ENCODE results near the gene FN3KRP.
"Not testable (repeated sequence)": the region's sequence is repeated elsewhere in the genome, so short reads cannot be mapped to it uniquely, and the experiment has no call there.

FN3KRP gene

GRCh38 chr17:82736511-82737185, 20.1 kb downstream of the FN3KRP start:
- no peaks in the 10 kb centered on the region for H3K4me1 ChIP-seq (ENCODE audit: insufficient read depth, low read length)

DNA sequence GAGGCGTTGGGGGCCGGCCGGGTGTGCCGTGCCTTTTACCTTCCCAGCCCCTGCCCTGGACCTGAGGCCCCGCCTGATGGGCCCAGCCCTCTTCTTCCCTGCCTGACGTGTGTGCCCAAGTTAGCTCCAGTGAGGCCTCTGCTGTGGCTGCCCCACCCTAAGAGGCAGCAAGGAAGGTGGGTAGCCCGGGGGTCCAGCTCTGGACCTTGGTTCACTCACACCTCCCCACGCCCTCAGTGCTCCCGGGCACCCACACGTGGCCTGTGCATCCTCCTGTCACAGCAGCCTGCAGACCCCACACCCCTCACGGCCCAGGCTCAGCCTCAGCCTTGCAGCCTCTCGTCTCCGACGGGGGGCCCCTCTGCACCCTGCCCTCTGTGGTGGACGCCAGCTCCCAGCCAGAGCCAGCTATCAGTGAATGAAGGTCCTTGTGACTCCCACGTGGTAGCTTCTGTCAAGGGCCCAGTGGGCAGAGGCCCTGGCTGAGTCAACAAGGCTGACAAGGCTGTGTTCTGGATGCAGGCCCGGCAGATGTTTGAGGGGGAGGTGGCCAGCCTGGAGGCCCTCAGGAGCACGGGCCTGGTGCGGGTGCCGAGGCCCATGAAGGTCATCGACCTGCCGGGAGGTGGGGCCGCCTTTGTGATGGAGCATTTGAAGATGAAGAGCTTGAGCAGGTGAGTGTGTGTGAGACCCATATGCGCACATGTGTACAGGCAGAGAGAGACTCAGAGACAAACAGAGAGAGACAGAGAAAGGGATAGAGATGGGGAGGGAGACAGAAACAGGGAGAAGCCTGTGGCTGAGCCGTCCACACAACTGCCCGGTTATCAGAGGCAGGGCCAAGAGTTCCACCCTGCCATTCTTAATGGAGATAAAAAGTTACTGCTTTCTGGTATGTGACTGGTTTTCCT, 21.7 kb downstream of the FN3KRP start:
- Histone ChIP-seq H3K9me3 (ENCODE audit: control insufficient read depth, insufficient read depth, low read length) (peaks cover 22% of the 10 kb centered on the region), H3K9ac (ENCODE audit: low read depth, low read length) (no peak overlapping the region), H3K36me3 (ENCODE audit: insufficient read depth, low read length) (peaks cover 29% of the 10 kb centered on the region)

More at GRCh38 chr17:82736511-82737185, 20.1 kb downstream of the FN3KRP start:
- peaks cover 24% of the 10 kb centered on the region for H3K9me3 ChIP-seq (ENCODE audit: control insufficient read depth, insufficient read depth, low read length)
- H3K36me3 ChIP-seq (ENCODE audit: insufficient read depth, low read length), result peaks cover 24% of the 10 kb centered on the region
- H3K9ac ChIP-seq (ENCODE audit: low read depth, low read length), result no peak overlapping the region; the same call in 1 of the 2 replicates

DNA sequence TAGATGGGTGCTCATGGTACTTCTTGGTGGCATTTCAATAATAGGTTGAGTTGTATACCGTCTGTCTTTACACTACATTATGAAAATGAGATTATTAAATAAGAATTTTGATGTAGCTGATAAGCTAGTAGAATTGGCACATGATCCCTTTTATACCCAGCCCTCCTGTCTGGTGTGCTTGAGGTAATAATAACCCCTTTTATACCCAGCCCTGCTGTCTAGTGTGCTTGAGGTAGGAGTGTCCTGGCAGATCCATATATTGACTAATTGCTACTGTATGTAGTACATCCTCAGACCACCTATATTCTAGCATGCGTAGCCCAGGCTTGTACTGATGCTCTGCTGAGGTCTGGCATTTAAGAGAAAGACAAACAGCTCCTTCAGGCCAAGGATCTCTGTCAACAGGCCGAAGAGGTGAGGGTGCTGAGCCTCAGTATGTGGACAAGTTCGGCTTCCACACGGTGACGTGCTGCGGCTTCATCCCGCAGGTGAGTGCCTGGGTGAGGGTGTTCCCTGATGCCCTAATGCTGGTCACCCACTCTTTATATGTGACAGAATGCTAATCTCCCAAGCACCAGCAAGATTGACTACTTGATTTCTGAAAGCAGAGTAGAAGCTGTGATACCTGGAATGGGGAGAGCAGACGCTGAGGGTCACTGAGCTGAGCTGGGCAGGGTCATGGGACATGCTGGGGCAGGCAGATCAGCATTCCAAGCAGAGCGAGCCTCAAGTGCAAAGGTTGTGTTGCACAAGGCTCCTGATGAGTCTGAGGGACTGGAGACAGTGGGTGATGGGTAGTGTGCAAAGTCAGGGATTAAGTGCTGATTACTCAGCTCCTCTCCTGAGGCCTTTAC, 24.6 kb downstream of the FN3KRP start:
- no peak overlapping the region for H3K9ac ChIP-seq (ENCODE audit: low read depth, low read length)
- peaks cover 25% of the 10 kb centered on the region for H3K36me3 ChIP-seq (ENCODE audit: insufficient read depth, low read length)
- no peaks in the 10 kb centered on the region for H3K4me1 ChIP-seq (ENCODE audit: insufficient read depth, low read length)
- peaks cover 27% of the 10 kb centered on the region for H3K9me3 ChIP-seq (ENCODE audit: control insufficient read depth, insufficient read depth, low read length)

More for the DNA sequence above, 21.7 kb downstream of the FN3KRP start:
- H3K4me1 ChIP-seq (ENCODE audit: insufficient read depth, low read length), result no peaks in the 10 kb centered on the region

DNA sequence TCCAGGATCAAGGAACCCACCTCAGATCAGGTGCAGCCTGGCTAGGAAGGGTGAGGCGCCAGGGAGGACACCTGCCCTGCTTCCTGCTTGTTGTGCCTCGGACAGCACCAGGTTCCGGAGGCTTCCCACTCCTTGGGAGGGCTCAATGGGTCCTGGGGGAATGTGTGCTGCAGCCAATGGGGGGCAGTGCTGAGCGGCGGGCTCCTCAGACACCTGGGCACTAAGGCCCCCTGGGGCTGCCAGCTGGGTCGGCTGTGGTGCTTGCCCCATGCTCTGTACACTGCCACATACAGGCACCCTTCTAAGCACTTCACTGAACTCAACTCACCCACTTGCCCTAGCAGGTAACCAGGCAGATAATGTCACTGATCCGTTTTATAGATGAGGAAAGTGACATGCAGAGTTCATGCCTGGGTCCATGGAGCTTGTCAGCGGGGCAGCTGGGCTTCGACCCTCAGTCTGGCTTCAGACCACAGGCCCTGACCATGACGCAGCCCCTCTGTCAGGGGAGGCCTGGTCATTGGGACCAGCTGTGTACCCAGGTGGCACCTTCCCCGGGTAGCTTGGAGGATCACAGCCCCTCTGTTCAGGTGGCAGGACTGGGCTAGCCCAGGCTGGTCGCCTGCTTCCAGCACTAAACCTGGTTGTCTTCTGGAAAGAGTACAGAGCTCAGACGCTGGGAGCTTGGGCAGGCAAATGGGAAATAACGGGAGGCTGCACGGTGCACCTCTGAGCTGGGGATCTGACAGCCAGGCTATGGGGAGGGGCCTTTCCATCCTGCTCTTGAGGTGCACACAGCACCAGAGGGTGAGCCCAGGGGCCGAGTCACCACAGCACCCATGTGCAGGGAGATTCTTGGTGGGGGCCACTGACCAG, 27.1 kb downstream of the FN3KRP start:
- H3K9ac ChIP-seq (ENCODE audit: low read depth, low read length), result no peak overlapping the region
- peaks cover 27% of the 10 kb centered on the region for H3K36me3 ChIP-seq (ENCODE audit: insufficient read depth, low read length)
- H3K9me3 ChIP-seq (ENCODE audit: control insufficient read depth, insufficient read depth, low read length), result peaks cover 33% of the 10 kb centered on the region
- no peaks in the 10 kb centered on the region for H3K4me1 ChIP-seq (ENCODE audit: insufficient read depth, low read length)

DNA sequence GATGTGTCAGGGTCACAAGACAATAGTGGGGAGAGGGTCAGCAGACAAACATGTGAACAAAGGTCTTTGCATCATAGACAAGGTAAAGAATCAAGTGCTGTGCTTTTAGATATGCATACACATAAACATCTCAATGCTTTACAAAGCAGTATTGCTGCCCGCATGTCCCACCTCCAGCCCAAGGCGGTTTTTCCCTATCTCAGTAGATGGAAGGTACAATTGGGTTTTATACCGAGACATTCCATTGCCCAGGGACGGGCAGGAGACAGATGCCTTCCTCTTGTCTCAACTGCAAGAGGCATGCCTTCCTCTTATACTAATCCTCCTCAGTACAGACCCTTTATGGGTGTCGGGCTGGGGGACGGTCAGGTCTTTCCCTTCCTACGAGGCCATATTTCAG, 28.2 kb downstream of the FN3KRP start:
- H3K9ac ChIP-seq (ENCODE audit: low read depth, low read length); H3K4me1 ChIP-seq (ENCODE audit: insufficient read depth, low read length): not testable (repeated sequence)
- Histone ChIP-seq H3K36me3 (ENCODE audit: insufficient read depth, low read length) (peaks cover 31% of the 10 kb centered on the region), H3K9me3 (ENCODE audit: control insufficient read depth, insufficient read depth, low read length) (peaks cover 33% of the 10 kb centered on the region)

DNA sequence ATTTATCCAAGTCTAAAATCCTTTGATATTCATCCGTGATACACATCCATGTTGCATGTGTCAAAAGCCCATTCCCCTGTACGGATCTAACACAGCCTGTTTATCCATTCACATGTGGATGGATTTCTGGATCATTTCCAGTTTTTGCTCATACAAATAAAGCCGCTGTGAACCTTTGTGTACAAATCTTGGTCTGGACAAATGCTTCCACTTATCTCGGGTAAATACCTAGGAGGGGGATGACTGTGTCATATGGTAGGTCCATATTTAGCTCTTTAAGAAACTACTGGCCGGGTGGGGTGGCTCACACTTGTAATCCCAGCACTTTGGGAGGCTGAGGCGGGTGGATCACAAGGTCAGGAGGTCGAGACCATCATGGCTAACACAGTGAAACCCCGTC, 29.0 kb downstream of the FN3KRP start:
- Histone ChIP-seq H3K9ac (ENCODE audit: low read depth, low read length) (no peak overlapping the region), H3K9me3 (ENCODE audit: control insufficient read depth, insufficient read depth, low read length) (peaks cover 30% of the 10 kb centered on the region), H3K36me3 (ENCODE audit: insufficient read depth, low read length) (peaks cover 26% of the 10 kb centered on the region), H3K4me1 (ENCODE audit: insufficient read depth, low read length) (no peaks in the 10 kb centered on the region)

DNA sequence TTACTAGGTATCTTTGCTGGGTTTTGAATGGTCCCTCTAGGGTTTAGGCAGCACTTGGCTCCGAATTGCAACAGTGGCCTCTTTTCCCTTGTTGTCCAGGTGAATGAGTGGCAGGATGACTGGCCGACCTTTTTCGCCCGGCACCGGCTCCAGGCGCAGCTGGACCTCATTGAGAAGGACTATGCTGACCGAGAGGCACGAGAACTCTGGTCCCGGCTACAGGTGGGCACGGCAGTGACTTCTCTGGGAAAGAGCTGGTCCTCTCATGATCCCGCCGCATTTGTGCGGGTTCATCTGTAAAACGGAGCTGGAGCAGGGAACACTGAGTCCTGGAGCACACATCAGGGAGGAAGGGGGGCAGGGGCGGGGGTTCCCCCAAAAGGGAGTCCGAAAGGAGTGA, 32.2 kb downstream of the FN3KRP start:
- H3K4me1 ChIP-seq (ENCODE audit: insufficient read depth, low read length), result no peaks in the 10 kb centered on the region
- H3K36me3 ChIP-seq (ENCODE audit: insufficient read depth, low read length), result peaks cover 6% of the 10 kb centered on the region; the same call in 1 of the 2 replicates

GRCh38 chr17:82750241-82750908, 33.9 kb downstream of the FN3KRP start:
- H3K4me1 ChIP-seq (ENCODE audit: insufficient read depth, low read length), result peaks cover 4% of the 10 kb centered on the region
- peaks cover 14% of the 10 kb centered on the region for H3K9me3 ChIP-seq (ENCODE audit: control insufficient read depth, insufficient read depth, low read length)
- H3K36me3 ChIP-seq (ENCODE audit: insufficient read depth, low read length), result peaks cover 6% of the 10 kb centered on the region; the same call in 1 of the 2 replicates
- H3K9ac ChIP-seq (ENCODE audit: low read depth, low read length), result no peak overlapping the region

More for the DNA sequence above, 32.2 kb downstream of the FN3KRP start:
- peaks cover 19% of the 10 kb centered on the region for H3K9me3 ChIP-seq (ENCODE audit: control insufficient read depth, insufficient read depth, low read length)
- no peak overlapping the region for H3K9ac ChIP-seq (ENCODE audit: low read depth, low read length)

GRCh38 chr17:82751171-82751570, 34.7 kb downstream of the FN3KRP start:
- Histone ChIP-seq H3K4me1 (ENCODE audit: insufficient read depth, low read length) (peaks cover 12% of the 10 kb centered on the region), H3K36me3 (ENCODE audit: insufficient read depth, low read length) (peaks cover 6% of the 10 kb centered on the region; the same call in 1 of the 2 replicates), H3K9ac (ENCODE audit: low read depth, low read length) (peak overlapping the region; percentile 62; the same call in 1 of the 2 replicates), H3K9me3 (ENCODE audit: control insufficient read depth, insufficient read depth, low read length) (peaks cover 9% of the 10 kb centered on the region; the same call in 1 of the 2 replicates)

DNA sequence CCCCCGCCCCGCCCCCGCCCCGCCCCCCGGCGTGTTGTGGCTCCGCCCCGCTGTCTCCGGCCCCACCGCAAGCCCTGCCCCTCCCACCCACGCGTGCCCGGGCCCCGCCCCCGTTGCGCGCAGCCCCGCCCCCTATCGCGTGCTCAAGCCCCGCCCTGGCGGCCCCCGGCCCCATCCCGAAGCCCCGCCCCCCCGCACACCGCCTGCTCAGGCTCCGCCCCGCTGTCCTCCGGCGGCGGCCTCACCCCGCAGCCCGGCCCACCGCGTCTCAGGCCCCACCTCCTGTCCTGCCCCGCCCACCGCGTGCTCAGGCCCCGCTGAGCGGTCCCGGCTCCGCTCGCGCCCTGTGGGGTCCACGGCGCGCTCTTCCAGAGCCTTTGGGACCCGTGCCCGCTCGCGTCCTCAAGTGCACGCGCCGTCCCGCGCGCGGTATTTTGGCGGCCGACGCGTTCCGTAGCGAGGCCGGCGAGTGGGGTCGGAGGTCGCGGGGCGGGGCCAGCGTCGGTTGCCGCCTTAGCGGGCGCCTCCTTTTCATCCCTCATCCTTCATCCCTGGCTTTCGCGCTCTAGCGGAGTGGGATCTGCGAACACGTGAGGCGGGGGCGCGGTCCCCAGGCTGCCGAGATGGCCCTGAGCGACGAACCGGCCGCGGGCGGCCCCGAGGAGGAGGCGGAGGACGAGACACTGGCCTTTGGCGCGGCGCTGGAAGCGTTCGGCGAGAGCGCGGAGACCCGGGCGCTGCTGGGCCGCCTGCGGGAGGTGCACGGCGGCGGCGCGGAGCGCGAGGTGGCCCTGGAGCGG, 35.3 kb downstream of the FN3KRP start, which contains the start of gene TBCD:
TBCD (plus strand) TSS at position 495 of the 800 bp plus-strand sequence; CDS start at position 624, 129 bp downstream.
- H3K9ac ChIP-seq (ENCODE audit: low read depth, low read length), result peak within 1 kb of the TSS; percentile 72
- peaks cover 13% of the 10 kb centered on the region for H3K4me1 ChIP-seq (ENCODE audit: insufficient read depth, low read length)
- H3K36me3 ChIP-seq (ENCODE audit: insufficient read depth, low read length), result peaks cover 6% of the 10 kb centered on the region; the same call in 1 of the 2 replicates
- peaks cover 7% of the 10 kb centered on the region; the same call in 1 of the 2 replicates for H3K9me3 ChIP-seq (ENCODE audit: control insufficient read depth, insufficient read depth, low read length)

DNA sequence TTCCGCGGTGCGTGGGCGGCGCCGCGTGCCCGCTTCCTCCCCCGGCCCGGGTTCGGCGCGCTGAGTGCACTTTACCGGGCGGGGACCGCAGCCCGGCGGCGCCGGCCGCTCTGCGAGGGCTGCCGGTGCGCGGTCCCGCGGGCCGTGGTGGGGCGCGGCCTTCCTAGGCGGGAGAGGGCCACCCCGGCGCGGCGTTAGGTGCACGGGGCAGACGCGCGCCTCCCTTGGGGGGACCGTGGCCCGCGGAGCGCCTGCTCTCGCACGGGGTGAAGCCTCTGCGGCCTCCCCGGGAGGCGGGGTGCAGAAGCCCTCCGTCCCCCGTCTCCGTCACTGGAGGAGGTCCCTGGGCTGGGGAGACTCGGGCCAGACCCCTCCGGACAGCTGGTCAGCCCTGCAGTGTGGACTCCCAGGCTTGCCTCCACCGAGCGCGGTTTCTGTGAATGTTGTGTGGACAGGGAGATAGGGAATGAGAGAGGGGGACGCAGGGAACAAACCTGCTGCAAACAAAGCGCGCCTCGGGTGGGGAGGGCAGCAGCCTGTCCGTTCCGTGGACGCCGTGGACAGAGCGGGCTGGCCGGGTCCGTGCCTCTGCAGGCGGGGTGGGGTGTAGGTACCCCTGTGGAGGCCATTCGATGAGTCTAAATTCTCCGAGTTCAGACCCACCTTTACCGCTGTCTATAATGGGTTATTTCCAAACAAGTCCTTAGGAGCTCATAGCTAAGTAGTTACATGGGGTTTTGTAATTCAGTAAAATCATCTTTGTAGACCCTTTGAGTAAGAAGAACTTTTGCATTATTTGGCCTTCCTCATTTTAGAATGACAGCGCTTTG, 36.1 kb downstream of the FN3KRP start:
- 0 out of 2 replicates have a peak, but pooled peaks cover 3% of the 10 kb centered on the region for H3K9me3 ChIP-seq (ENCODE audit: control insufficient read depth, insufficient read depth, low read length)
- H3K36me3 ChIP-seq (ENCODE audit: insufficient read depth, low read length), result peaks cover 6% of the 10 kb centered on the region; the same call in 1 of the 2 replicates
- peak overlapping the region; percentile 72 for H3K9ac ChIP-seq (ENCODE audit: low read depth, low read length)
- peaks cover 13% of the 10 kb centered on the region for H3K4me1 ChIP-seq (ENCODE audit: insufficient read depth, low read length)

All from ES-I3 (cell line).